Astrocyte of the spinal cord (primary cell): ENCODE measurements around the gene GJC2.

Source experiments
- DNase-seq: peaks from one replicate; pipeline ENCODE4 v3.0.0; 2011; ENCODE audit warnings: low read depth, low spot score
- H3K4me3 ChIP-seq: 2 replicates; pipeline ENCODE4 v1.5.1; 2011; ENCODE audit warnings: low read depth, mild to moderate bottlenecking, low read length, moderate library complexity
- CTCF ChIP-seq: IDR thresholded peaks from 2 replicates; pipeline ENCODE4 v1.5.1; 2012; ENCODE audit warnings: low read depth, mild to moderate bottlenecking, low read length, inconsistent platforms
- in situ Hi-C: cut with HindIII; loops from 2 replicates; pipeline ENCODE4 v1.10.0; 2017; ENCODE audit warnings: low sequenced_read_pairs

The GJC2 gene

GRCh38 chr1:228112617-228113016, 37.1 kb upstream of the GJC2 start:
- no peak overlapping the region for H3K4me3 ChIP-seq
- no peak for DNase-seq
- in situ Hi-C loops = no loop called here
- TF ChIP-seq CTCF = no peak

DNA sequence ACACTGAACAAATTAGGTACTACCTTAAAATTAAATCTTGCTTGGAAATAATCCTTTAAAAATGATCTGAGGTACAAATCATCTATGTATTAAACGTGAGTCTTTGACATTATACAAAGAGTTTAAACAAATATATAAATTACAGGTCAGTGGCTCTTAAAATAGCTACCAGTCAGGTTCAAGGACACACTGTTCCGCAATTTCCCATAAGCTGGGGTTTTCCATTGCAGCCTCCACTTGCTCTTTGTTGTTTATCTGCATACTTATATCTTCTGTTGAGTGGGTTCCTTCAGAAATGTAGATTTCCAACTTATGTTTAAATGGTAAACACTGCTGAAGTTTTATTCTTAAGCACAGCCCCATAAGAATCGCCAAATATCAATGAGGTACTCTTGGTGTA, 34.9 kb upstream of the GJC2 start:
- TF ChIP-seq CTCF = no peak
- DNase-seq = no peak
- no peak overlapping the region for H3K4me3 ChIP-seq
- in situ Hi-C loops = no loop called here

DNA sequence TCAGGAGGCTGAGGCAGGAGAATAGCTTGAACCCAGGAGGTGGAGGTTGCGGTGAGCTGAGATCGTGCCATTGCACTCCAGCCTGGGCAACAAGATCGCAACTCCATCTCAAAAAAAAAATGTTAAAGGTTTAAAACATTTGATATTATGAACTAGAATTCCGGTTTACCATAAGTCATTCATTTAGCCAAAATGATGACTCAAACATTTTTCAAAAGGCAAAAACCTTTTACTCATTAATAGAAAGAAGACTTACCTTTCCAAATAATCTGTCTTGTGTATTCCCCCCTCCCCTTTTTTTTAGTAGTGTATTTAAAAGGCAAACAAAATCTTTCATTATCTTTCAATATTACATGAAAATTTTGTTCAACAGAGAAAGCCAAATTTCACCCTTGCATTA, 32.4 kb upstream of the GJC2 start:
- in situ Hi-C loops = no loop called here
- TF ChIP-seq CTCF = no peak
- no peak for DNase-seq
- no peak overlapping the region for H3K4me3 ChIP-seq

GRCh38 chr1:228118040-228118439, 31.7 kb upstream of the GJC2 start:
- no peak for TF ChIP-seq CTCF
- no peak for DNase-seq
- no peak overlapping the region for H3K4me3 ChIP-seq
- in situ Hi-C loops = no loop called here

DNA sequence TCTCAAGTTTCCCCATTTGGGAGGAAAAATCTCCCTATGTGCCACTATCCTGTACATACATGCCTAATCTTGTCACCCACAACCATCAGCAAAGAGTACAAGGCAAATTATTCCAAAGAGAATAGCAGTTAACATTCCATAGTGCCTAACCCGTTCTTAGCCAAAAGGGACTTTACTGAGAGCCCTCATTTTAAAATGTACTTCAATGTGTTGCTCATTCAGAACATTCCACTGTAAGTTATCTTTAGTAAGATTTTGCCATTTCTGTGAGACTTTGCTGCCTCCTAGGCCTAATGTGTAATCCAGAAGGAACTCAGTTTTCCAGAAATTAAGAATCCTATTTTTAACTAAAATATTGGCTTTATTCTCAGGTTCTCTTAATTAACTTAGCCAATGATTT, 29.4 kb upstream of the GJC2 start:
- no peak for DNase-seq
- no peak overlapping the region for H3K4me3 ChIP-seq
- in situ Hi-C loops = no loop called here
- no peak for TF ChIP-seq CTCF

DNA sequence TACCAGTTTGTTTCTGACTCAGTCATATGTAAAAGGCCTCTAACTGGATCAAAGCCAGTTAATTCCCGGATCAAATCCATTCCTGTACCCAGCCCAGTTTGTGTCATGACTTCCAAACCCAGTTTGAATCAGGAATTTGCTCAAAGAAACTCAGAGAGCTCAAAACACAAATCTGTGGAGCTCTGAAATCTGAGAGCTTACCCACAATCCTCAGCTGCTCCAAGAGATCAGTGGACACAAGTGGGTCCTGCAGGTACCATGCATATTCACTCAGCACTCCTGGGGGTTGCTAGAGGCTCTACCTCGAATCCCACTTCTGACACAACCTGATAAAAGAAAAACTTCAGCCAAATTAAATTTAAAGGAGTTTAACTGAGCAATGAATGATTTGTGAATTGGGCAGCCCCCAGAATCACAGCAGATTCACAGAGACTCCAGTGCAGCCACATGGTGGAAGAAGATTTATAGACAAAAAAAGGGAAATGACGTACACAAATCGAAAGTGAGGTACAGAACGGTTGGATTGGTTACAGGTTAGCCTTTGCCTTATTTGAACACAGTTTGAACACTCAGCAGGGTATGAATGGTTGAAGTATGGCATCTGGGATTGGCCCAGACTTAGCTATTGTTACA, 28.8 kb upstream of the GJC2 start:
- no peak overlapping the region for H3K4me3 ChIP-seq
- TF ChIP-seq CTCF = no peak
- in situ Hi-C loops = no loop called here
- no peak for DNase-seq
